ENCODE data around the gene KLF11. TPM values are rescaled to one million over a fixed set of nuclear protein-coding genes. Genes with fewer than 3 reads are reported as not detected.

KLF11 gene
- total RNA-seq, 1 experiment from 2014 or later = 21.0 TPM

GRCh38 chr2:10065773-10066055 lies 22.4 kb downstream of the KLF11 start:
- BruUV-seq (replicated peaks) = no TSS peak
- no peaks in the 10 kb centered on the region for H3K36me3 ChIP-seq (ENCODE audit: control insufficient read depth, insufficient read depth, low read length)
- CTCF ChIA-PET = interaction anchor here (0.6 to 1.6 kb wide), 3 partner anchors 81 to 629 kb away, joined by 4 to 5 read pairs (median 5); no protein-coding TSS in a partner anchor
- no peaks in the 10 kb centered on the region for H3K27me3 ChIP-seq (replicated peaks; ENCODE audit: control insufficient read depth, insufficient read depth, low read length)
- peaks cover 13% of the 10 kb centered on the region for H3K9me3 Mint-ChIP-seq (ENCODE audit: unreplicated experiment)
- no peaks in the 10 kb centered on the region for H3K27me3 Mint-ChIP-seq (ENCODE audit: insufficient read depth, unreplicated experiment)
- POLR2A ChIA-PET = no interaction called here
- H3K27ac Mint-ChIP-seq (ENCODE audit: unreplicated experiment) = no peak overlapping the region
- no peak for DNase-seq
- no peak for TF ChIP-seq CTCF (IDR thresholded peaks at IDR 0.05; ENCODE audit: insufficient read depth in 1 of 2, low read depth in 1 of 2, low read length in 1 of 2, severe bottlenecking in 1 of 2, unreplicated experiment in 1 of 2)
- no peaks in the 10 kb centered on the region for H3K36me3 Mint-ChIP-seq (ENCODE audit: insufficient read depth, unreplicated experiment)
- no peak overlapping the region for H3K4me3 ChIP-seq (ENCODE audit: low read depth, low read length)
- H3K4me3 Mint-ChIP-seq (ENCODE audit: unreplicated experiment) = no peak overlapping the region
- no peaks in the 10 kb centered on the region for H3K4me1 ChIP-seq
- no peaks in the 10 kb centered on the region for H3K4me1 Mint-ChIP-seq (ENCODE audit: low read depth, unreplicated experiment)
- intact Hi-C loops (cut with micrococcal nuclease; ENCODE audit: unreplicated experiment) = no loop called here
- peaks cover 6% of the 10 kb centered on the region; the same call in 1 of the 2 replicates for H3K9me3 ChIP-seq

- Histone ChIP-seq H3K27me3 (replicated peaks; ENCODE audit: control insufficient read depth, insufficient read depth, low read length) (no peaks in the 10 kb centered on the region), H3K4me1 (no peaks in the 10 kb centered on the region), H3K4me3 (ENCODE audit: low read depth, low read length) (no peak overlapping the region), H3K36me3 (ENCODE audit: control insufficient read depth, insufficient read depth, low read length) (no peaks in the 10 kb centered on the region), H3K9me3 (peaks cover 6% of the 10 kb centered on the region; the same call in 1 of the 2 replicates)
- DNase-seq = no peak
- Mint-ChIP-seq H3K4me3 (ENCODE audit: unreplicated experiment) (no peak overlapping the region), H3K27me3 (ENCODE audit: insufficient read depth, unreplicated experiment) (no peaks in the 10 kb centered on the region), H3K36me3 (ENCODE audit: insufficient read depth, unreplicated experiment) (no peaks in the 10 kb centered on the region), H3K9me3 (ENCODE audit: unreplicated experiment) (peaks cover 13% of the 10 kb centered on the region), H3K27ac (ENCODE audit: unreplicated experiment) (no peak overlapping the region), H3K4me1 (ENCODE audit: low read depth, unreplicated experiment) (no peaks in the 10 kb centered on the region)
- POLR2A ChIA-PET = no interaction called here
- no TSS peak for BruUV-seq (replicated peaks)
- intact Hi-C loops (cut with micrococcal nuclease; ENCODE audit: unreplicated experiment) = no loop called here
- no peak for TF ChIP-seq CTCF (IDR thresholded peaks at IDR 0.05; ENCODE audit: insufficient read depth in 1 of 2, low read depth in 1 of 2, low read length in 1 of 2, severe bottlenecking in 1 of 2, unreplicated experiment in 1 of 2)
- CTCF ChIA-PET = interaction anchor here (0.6 to 8.2 kb wide), 2 partner anchors 29 to 92 kb away, joined by 4 to 210 read pairs; no protein-coding TSS in a partner anchor
Measured at GRCh38 chr2:10067330-10067729, 24.0 kb downstream of the KLF11 start.

GRCh38 chr2:10067881-10068280 lies 24.5 kb downstream of the KLF11 start:
- Histone ChIP-seq H3K4me3 (ENCODE audit: low read depth, low read length) (no peak overlapping the region), H3K27me3 (replicated peaks; ENCODE audit: control insufficient read depth, insufficient read depth, low read length) (no peaks in the 10 kb centered on the region), H3K4me1 (no peaks in the 10 kb centered on the region; the same call in 1 of the 2 replicates), H3K9me3 (peaks cover 6% of the 10 kb centered on the region; the same call in 1 of the 2 replicates), H3K36me3 (ENCODE audit: control insufficient read depth, insufficient read depth, low read length) (no peaks in the 10 kb centered on the region)
- TF ChIP-seq CTCF (IDR thresholded peaks at IDR 0.05; ENCODE audit: insufficient read depth in 1 of 2, low read depth in 1 of 2, low read length in 1 of 2, severe bottlenecking in 1 of 2, unreplicated experiment in 1 of 2) = no peak
- ChIA-PET CTCF (interaction anchor here (0.7 to 8.2 kb wide), 2 partner anchors 28 to 295 kb away, joined by 3 to 210 read pairs; no protein-coding TSS in a partner anchor), POLR2A (no interaction called here)
- DNase-seq = no peak
- Mint-ChIP-seq H3K36me3 (ENCODE audit: insufficient read depth, unreplicated experiment) (no peaks in the 10 kb centered on the region), H3K9me3 (ENCODE audit: unreplicated experiment) (peaks cover 13% of the 10 kb centered on the region), H3K27me3 (ENCODE audit: insufficient read depth, unreplicated experiment) (no peaks in the 10 kb centered on the region), H3K4me3 (ENCODE audit: unreplicated experiment) (no peak overlapping the region), H3K27ac (ENCODE audit: unreplicated experiment) (no peak overlapping the region), H3K4me1 (ENCODE audit: low read depth, unreplicated experiment) (no peaks in the 10 kb centered on the region)
- BruUV-seq (replicated peaks) = no TSS peak
- intact Hi-C loops (cut with micrococcal nuclease; ENCODE audit: unreplicated experiment) = no loop called here

All from Caco-2 (cell line).